ENCODE measurements around the gene GP1BB.

GP1BB gene

GRCh38 chr22:19727310-19728150 lies 4.2 kb downstream of the GP1BB start:
- no peak for DNase-seq (ENCODE audit: low read depth in 2 of 2)

- DNase-seq (ENCODE audit: low read depth in 2 of 2): no peak
These were observed 4.9 kb downstream of the GP1BB start for GRCh38 chr22:19728271-19728670.

GRCh38 chr22:19728836-19729235 lies 5.5 kb downstream of the GP1BB start:
- DNase-seq (ENCODE audit: low read depth in 2 of 2): no peak

GRCh38 chr22:19729507-19729906 lies 6.2 kb downstream of the GP1BB start:
- no peak for DNase-seq (ENCODE audit: low read depth in 2 of 2)

DNA sequence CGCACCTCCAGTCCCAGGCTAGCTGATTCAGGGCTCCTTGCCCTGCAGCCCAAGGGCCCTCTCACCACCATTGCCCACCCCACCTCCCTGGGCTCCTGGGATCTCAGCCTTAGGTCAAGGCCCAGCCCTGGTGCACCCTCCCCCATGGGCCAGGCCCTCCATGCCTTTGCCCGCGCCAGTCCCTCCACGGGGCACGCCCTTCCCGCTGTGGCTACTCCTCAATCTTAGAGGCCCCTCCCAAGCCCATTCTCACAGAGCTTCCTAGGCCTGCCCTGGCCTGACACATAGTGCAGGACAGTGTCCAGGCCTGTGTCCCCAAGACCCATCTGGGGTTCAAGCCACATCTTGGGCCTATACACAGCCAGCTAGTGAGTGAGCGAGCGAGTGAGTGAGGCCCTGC lies 6.9 kb downstream of the GP1BB start:
- no peak for DNase-seq (ENCODE audit: low read depth in 2 of 2)

- peak; percentile 64 to 72 for DNase-seq (ENCODE audit: low read depth in 2 of 2)
These were observed 7.5 kb downstream of the GP1BB start for GRCh38 chr22:19730655-19731360.

GRCh38 chr22:19731361-19732135 lies 8.2 kb downstream of the GP1BB start:
- DNase-seq (ENCODE audit: low read depth in 2 of 2): no peak

GRCh38 chr22:19732403-19733113 lies 9.2 kb downstream of the GP1BB start:
- DNase-seq (ENCODE audit: low read depth in 2 of 2): no peak

GRCh38 chr22:19733755-19734154 lies 10.4 kb downstream of the GP1BB start:
- DNase-seq (ENCODE audit: low read depth in 2 of 2): no peak

GRCh38 chr22:19734163-19734562 lies 10.8 kb downstream of the GP1BB start:
- no peak for DNase-seq (ENCODE audit: low read depth in 2 of 2)

GRCh38 chr22:19734837-19735382 lies 11.6 kb downstream of the GP1BB start:
- DNase-seq (ENCODE audit: low read depth in 2 of 2): no peak

- no peak for DNase-seq (ENCODE audit: low read depth in 2 of 2)
These were observed 12.5 kb downstream of the GP1BB start for GRCh38 chr22:19735665-19736510.

GRCh38 chr22:19737846-19738663 lies 14.7 kb downstream of the GP1BB start:
- DNase-seq (ENCODE audit: low read depth in 2 of 2): no peak

DNA sequence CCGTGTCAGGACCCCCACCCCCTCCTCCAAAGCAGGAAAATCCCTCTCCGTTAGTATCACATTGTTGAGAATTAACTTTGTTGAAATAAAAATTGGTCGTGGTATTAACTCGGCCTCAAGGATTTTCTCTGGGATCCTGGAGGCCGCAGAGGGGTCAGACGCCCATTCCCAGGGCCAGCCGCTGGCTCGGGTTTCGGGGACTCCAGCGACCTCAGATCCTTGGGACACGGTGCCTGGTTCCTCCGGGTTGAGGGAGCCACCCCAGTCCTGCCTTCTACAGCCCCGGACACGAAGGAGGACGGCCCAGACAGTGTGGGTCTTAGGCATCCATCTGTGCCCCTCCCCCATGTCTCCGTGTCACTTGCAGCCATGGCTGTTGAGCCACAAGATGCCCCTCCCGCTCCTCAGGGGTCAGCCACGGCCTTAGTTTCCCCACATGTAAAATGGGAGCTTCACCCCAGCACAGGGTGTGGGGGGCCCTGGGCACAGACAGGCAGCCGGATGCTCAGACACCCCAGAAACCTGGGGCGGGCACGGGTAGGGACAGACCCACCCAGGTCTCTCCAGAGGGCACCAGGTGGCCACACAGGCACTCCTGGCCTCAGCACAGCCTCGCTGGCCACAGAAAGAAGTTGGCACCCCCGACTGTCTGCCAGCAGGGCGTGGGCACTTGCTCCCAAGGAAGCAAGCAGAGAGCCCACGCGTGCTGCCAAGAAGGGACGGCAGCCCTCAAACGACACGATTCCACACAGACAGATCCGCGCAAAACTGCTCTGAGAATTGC lies 15.5 kb downstream of the GP1BB start:
- DNase-seq (ENCODE audit: low read depth in 2 of 2): no peak

- DNase-seq (ENCODE audit: low read depth in 2 of 2): no peak
These were observed 16.1 kb downstream of the GP1BB start for GRCh38 chr22:19739448-19739895.

DNA sequence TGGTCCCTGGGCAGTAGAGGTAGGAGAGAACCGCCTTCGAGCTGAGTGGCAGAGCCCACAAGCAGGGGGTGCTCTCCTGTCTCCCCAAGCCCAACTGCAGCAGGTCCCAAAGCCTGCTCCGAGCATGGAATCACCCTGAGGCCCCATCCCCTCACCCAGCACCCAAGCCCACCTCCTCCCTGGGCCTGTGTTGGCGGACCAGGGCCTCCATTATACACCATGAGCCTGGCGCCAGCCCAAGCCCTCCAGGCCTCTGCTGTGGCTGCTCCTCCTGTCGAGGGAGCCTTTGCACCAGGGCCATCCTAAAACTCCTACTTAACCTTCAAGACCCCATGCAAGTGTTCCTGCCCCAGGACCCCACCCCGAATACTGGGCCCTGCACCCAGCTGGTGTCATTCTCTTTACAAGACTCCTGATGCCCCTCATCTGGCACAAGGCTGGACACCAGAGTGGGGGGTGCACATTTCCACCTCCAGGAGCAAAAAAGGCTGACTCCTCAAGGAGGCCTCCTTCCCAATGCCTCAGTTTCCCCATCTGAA lies 16.6 kb downstream of the GP1BB start:
- DNase-seq (ENCODE audit: low read depth in 2 of 2): no peak

GRCh38 chr22:19740586-19740985 lies 17.2 kb downstream of the GP1BB start:
- DNase-seq (ENCODE audit: low read depth in 2 of 2): no peak

DNA sequence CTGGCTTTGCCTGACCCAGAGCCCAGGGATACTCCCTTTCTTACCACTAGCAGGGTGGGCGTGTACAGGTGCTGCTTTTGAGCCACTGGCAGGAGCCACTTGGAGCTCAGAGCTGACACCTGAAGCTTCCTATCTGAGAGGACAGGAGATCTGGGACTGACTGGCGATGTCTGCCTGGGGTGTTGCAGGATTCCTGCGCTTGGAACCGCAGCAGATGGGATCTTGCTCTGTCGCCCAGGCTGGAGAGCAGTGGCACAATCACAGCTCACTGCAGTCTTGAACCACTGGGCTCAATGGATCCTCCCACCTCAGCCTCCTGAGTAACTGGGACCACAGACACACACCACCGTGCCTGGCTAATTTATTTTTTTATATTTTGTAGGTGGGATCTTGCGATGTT lies 17.7 kb downstream of the GP1BB start:
- no peak for DNase-seq (ENCODE audit: low read depth in 2 of 2)

Data from stimulated activated CD4-positive, alpha-beta T cell treated with anti-CD3 and anti-CD28 coated beads, Interleukin-15, amount 100 ng/mL, for 48 hours (primary cell).